Keratinocyte (primary cell): ENCODE data around the gene GRB2.
A peak's percentile ranks its signal among the peaks of the same experiment; 100 is the strongest.

Source experiments
- EZH2 ChIP-seq: IDR thresholded peaks from one replicate; pipeline ENCODE4 v1.6.1; 2012; ENCODE audit warnings: inconsistent platforms, mild to moderate bottlenecking, low read length, moderate library complexity
- TF ChIP-seq, protein P1 (sequence below), 3 experiments: IDR thresholded peaks in 1 of 3; conservative IDR thresholded peaks in 1 of 3; optimal IDR thresholded peaks in 1 of 3; 2 replicates in 2 of 3; 3 replicates in 1 of 3; pipeline versions ENCODE3 to v1.5.1; 2011; ENCODE audit warnings: low read length in 3 of 3, mild to moderate bottlenecking in 3 of 3, moderate library complexity in 2 of 3, control low read depth in 1 of 3, inconsistent platforms in 1 of 3; ENCODE audit not compliant: insufficient read depth in 2 of 3; ENCODE audit errors: extremely low read depth in 1 of 3

DNA sequence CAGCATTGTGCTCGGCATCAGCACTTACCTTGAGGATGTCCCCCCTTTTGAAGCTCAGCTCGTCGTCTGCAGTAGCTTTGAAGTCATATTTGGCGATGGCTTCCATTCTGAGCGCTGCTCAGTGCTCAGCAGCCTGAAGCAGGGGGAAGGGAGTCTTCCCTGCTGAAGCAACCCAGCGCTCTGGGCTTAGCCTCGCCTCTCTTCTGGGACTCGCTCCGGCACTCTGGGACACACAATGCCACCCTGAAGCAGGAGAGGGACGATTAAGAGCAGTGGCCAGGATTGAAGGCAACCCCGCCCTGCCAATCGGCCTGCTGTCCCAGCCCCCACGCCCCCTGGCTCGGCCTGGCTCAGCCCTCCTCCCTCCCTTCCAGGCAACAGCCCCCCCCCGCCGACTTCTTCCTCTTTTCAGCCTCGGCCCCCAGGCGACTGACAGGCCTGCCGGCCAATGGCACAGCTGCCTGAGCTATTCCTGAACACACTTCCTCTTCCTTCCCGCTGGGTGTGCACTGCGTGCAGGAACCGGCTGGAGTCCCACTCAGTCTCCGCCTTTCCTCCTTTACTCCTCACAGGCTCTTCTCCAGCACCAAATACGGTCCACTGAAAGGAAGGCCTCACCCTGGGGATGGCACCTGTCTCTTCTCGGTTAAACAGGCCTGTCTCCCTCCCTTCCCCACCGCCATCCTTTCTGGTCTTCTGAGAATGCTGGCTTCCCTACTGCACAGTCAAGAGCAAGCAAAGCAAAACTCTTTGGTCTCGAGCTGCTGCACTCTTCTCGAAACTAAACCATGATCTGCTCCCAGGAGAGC lies 11.8 kb downstream of the GRB2 start:
- TF ChIP-seq, protein P1, sequence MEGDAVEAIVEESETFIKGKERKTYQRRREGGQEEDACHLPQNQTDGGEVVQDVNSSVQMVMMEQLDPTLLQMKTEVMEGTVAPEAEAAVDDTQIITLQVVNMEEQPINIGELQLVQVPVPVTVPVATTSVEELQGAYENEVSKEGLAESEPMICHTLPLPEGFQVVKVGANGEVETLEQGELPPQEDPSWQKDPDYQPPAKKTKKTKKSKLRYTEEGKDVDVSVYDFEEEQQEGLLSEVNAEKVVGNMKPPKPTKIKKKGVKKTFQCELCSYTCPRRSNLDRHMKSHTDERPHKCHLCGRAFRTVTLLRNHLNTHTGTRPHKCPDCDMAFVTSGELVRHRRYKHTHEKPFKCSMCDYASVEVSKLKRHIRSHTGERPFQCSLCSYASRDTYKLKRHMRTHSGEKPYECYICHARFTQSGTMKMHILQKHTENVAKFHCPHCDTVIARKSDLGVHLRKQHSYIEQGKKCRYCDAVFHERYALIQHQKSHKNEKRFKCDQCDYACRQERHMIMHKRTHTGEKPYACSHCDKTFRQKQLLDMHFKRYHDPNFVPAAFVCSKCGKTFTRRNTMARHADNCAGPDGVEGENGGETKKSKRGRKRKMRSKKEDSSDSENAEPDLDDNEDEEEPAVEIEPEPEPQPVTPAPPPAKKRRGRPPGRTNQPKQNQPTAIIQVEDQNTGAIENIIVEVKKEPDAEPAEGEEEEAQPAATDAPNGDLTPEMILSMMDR (optimal IDR thresholded peaks at IDR 0.05 in 1 of 3, IDR thresholded peaks at IDR 0.05 in 1 of 3, conservative IDR thresholded peaks at IDR 0.05 in 1 of 3; ENCODE audit: extremely low read depth in 1 of 3, insufficient read depth in 2 of 3, low read length in 3 of 3): peak in 2 of 3 experiments; percentile 2 to 6
- TF ChIP-seq EZH2: no peak
